ACC112 (cell line): ENCODE measurements around the gene JAKMIP2.

ENCODE experiments used
- H2AFZ ChIP-seq: fragments of 200-600 bp; sonication (generic); one replicate; pipeline ENCODE4 v1.6.0; 2017; ENCODE audit warnings: antibody characterized with exemption, low read length; ENCODE audit not compliant: unreplicated experiment
- H3K27ac ChIP-seq: fragments of 200-600 bp; sonication (generic); 2 replicates; pipeline ENCODE4 v1.5.1; 2014; ENCODE audit warnings: low read depth, mild to moderate bottlenecking, antibody characterized with exemption, low read length, moderate library complexity
- H3K27me3 ChIP-seq: fragments of 200-600 bp; sonication (generic); 2 replicates; pipeline ENCODE4 v1.6.1; 2014; ENCODE audit warnings: mild to moderate bottlenecking, antibody characterized with exemption, low read length, moderate library complexity, mixed read lengths; ENCODE audit not compliant: insufficient read depth
- H3K36me3 ChIP-seq: fragments of 200-600 bp; sonication (generic); 2 replicates; pipeline ENCODE4 v1.6.1; 2016; ENCODE audit warnings: mild to moderate bottlenecking, antibody characterized with exemption, low read length, moderate library complexity, mixed read lengths; ENCODE audit not compliant: insufficient read depth
- H3K4me1 ChIP-seq: fragments of 200-600 bp; sonication (generic); one replicate; pipeline ENCODE4 v1.6.1; 2016; ENCODE audit warnings: low read length, mixed read lengths; ENCODE audit not compliant: insufficient read depth, unreplicated experiment, control insufficient read depth
- H3K4me3 ChIP-seq: fragments of 200-600 bp; sonication (generic); 2 replicates; pipeline ENCODE4 v1.5.1; 2014; ENCODE audit warnings: mild to moderate bottlenecking, low read depth, low read length
- H3K79me2 ChIP-seq: fragments of 200-600 bp; sonication (generic); one replicate; pipeline ENCODE4 v1.6.0; 2016; ENCODE audit warnings: low read length; ENCODE audit not compliant: control insufficient read depth, unreplicated experiment, insufficient read depth

JAKMIP2 gene

DNA sequence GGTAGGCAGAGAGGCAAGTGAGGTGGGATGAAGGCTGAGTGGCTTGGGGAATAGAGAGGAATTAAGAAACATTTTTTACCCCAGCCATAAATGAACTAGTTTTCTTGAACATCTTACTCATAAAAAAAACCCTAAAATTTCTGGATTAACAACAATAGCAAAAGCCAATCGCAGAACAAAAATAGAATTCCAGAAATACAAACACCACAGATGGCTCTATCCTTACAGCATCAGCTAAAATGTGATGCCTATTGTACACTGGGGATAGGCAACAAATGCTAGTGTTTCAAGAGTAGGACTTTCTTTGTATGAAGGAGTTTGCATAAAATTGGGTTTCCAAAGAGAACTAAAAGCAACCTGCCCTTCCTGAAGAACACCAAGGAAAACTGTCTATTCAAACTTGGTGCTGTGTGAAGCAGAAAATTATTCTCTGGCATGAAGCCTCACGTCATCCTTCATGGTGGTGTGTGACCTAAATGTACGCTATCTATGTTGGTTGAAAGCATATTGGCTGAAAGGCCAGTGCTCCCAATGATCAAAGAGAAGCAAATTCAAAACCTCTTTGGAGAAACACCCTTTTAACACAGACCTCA, 82.9 kb downstream of the JAKMIP2 start:
- Histone ChIP-seq H2AFZ (no peak overlapping the region), H3K27me3 (peaks cover 8% of the 10 kb centered on the region; the same call in 1 of the 2 replicates), H3K4me3 (no peak overlapping the region), H3K36me3 (no peaks in the 10 kb centered on the region), H3K27ac (no peak overlapping the region), H3K79me2 (no peaks in the 10 kb centered on the region), H3K4me1 (no peaks in the 10 kb centered on the region)

- Histone ChIP-seq H3K27me3 (peaks cover 13% of the 10 kb centered on the region; the same call in 1 of the 2 replicates), H3K79me2 (no peaks in the 10 kb centered on the region), H3K4me1 (no peaks in the 10 kb centered on the region), H3K36me3 (no peaks in the 10 kb centered on the region), H2AFZ (no peak overlapping the region), H3K4me3 (no peak overlapping the region), H3K27ac (no peak overlapping the region)
Measured at GRCh38 chr5:147697380-147697779, 85.1 kb downstream of the JAKMIP2 start.

GRCh38 chr5:147694772-147695171, 87.8 kb downstream of the JAKMIP2 start:
- no peaks in the 10 kb centered on the region for H3K79me2 ChIP-seq

DNA sequence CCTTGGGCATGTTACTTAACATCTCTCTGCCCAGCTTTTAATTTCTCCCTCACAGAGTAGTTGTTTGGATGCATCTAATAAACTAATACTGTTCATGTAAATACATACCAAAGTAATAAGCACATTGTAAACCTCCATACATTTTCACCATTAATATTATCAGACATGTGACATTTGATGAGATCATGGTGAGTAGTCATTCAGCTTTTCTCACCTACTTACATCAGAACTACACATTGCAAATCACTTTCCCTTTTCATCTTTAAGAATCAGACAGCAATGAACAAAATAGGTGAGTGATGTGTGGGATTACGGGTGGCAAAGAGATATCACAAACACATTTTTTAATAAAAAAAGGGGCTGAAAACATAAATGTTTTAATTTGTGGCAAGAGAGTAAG, 89.3 kb downstream of the JAKMIP2 start:
- Histone ChIP-seq H3K27me3 (peaks cover 9% of the 10 kb centered on the region; the same call in 1 of the 2 replicates), H3K4me1 (no peaks in the 10 kb centered on the region), H3K36me3 (no peaks in the 10 kb centered on the region), H3K4me3 (no peak overlapping the region), H3K27ac (no peak overlapping the region), H3K79me2 (no peaks in the 10 kb centered on the region), H2AFZ (no peak overlapping the region)

More at GRCh38 chr5:147694772-147695171, 87.8 kb downstream of the JAKMIP2 start:
- Histone ChIP-seq H3K27me3 (peaks cover 9% of the 10 kb centered on the region; the same call in 1 of the 2 replicates), H2AFZ (no peak overlapping the region), H3K4me3 (no peak overlapping the region), H3K4me1 (no peaks in the 10 kb centered on the region), H3K36me3 (no peaks in the 10 kb centered on the region), H3K27ac (no peak overlapping the region)

DNA sequence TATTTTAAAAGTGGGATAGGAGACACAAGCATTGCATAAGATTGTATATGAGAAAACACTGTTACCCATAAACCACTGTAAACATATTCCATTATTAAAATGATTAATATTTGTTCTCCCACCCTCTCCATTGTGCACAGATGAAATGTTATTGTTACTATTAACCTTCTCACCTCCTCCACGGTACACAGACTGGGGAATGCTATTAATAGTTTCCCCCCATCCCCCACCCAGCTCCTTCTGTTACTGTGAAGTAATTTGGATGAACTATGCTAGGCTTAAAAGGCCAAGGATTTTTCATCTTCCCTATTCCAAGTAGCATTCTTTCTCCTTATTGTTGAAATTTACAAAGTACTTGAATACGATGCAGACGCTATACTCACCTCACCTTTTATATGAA, 91.4 kb downstream of the JAKMIP2 start:
- no peaks in the 10 kb centered on the region for H3K36me3 ChIP-seq
- H2AFZ ChIP-seq: no peak overlapping the region
- no peaks in the 10 kb centered on the region for H3K79me2 ChIP-seq
- peaks cover 9% of the 10 kb centered on the region; the same call in 1 of the 2 replicates for H3K27me3 ChIP-seq
- H3K27ac ChIP-seq: no peak overlapping the region
- H3K4me1 ChIP-seq: peaks cover 2% of the 10 kb centered on the region
- no peak overlapping the region for H3K4me3 ChIP-seq

- Histone ChIP-seq H3K27ac (no peak overlapping the region), H3K27me3 (peaks cover 5% of the 10 kb centered on the region; the same call in 1 of the 2 replicates), H3K79me2 (no peaks in the 10 kb centered on the region), H3K36me3 (no peaks in the 10 kb centered on the region), H3K4me1 (peaks cover 7% of the 10 kb centered on the region), H3K4me3 (no peak overlapping the region), H2AFZ (no peak overlapping the region)
Measured at GRCh38 chr5:147690595-147690994, 91.9 kb downstream of the JAKMIP2 start.

- Histone ChIP-seq H3K36me3 (no peaks in the 10 kb centered on the region), H3K4me1 (peaks cover 7% of the 10 kb centered on the region), H2AFZ (no peak overlapping the region), H3K4me3 (no peak overlapping the region), H3K27ac (no peak overlapping the region), H3K79me2 (no peaks in the 10 kb centered on the region), H3K27me3 (peaks cover 4% of the 10 kb centered on the region; the same call in 1 of the 2 replicates)
Measured at GRCh38 chr5:147689426-147689825, 93.1 kb downstream of the JAKMIP2 start.

- no peak overlapping the region for H3K27ac ChIP-seq
- no peaks in the 10 kb centered on the region for H3K27me3 ChIP-seq
- H3K4me3 ChIP-seq: no peak overlapping the region
- no peaks in the 10 kb centered on the region for H3K36me3 ChIP-seq
- H2AFZ ChIP-seq: no peak overlapping the region
- H3K4me1 ChIP-seq: peaks cover 7% of the 10 kb centered on the region
- no peaks in the 10 kb centered on the region for H3K79me2 ChIP-seq
Measured at GRCh38 chr5:147688656-147689356, 93.7 kb downstream of the JAKMIP2 start.

DNA sequence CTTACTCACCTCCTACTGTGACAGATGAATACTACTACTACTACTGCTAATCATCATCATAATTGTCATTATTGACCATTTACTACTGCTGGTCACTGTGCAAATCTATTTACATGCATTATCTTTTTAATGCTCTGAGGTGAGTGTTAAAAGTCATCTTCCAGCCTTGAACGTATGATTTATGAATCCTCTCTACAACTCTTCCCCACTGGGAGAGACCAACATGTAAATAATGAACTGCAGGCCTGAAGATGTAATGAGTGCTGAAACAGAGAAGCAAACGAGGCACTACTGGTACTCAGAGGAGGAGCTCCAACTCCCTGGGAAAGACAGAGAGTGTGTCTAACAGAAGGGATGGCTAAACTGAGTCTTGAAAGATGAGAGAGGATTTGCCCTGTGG, 95.4 kb downstream of the JAKMIP2 start:
- Histone ChIP-seq H3K27ac (no peak overlapping the region), H3K36me3 (no peaks in the 10 kb centered on the region), H3K79me2 (no peaks in the 10 kb centered on the region), H3K27me3 (no peaks in the 10 kb centered on the region), H3K4me3 (no peak overlapping the region), H2AFZ (no peak overlapping the region), H3K4me1 (peaks cover 7% of the 10 kb centered on the region)

DNA sequence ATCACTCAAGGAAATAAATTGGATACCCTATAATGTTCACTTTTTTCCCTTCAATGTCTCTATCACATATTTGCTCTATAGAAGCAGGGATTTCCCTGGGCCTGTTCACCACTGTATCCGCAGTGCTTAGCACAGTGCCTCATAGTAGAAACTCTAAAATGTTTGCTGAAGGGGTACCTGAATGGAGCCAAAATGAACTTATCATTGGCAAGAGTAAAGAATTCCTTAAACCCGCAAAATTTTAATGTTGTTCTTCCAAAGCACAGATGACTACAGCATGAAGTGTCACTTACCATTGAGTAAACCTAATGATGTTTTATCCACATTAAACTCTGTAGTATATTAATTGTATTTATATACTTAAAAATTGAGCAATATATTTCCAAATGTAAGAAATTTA, 96.1 kb downstream of the JAKMIP2 start:
- Histone ChIP-seq H3K4me3 (no peak overlapping the region), H3K4me1 (peaks cover 7% of the 10 kb centered on the region), H2AFZ (no peak overlapping the region), H3K36me3 (no peaks in the 10 kb centered on the region), H3K27ac (no peak overlapping the region), H3K79me2 (no peaks in the 10 kb centered on the region), H3K27me3 (no peaks in the 10 kb centered on the region)

DNA sequence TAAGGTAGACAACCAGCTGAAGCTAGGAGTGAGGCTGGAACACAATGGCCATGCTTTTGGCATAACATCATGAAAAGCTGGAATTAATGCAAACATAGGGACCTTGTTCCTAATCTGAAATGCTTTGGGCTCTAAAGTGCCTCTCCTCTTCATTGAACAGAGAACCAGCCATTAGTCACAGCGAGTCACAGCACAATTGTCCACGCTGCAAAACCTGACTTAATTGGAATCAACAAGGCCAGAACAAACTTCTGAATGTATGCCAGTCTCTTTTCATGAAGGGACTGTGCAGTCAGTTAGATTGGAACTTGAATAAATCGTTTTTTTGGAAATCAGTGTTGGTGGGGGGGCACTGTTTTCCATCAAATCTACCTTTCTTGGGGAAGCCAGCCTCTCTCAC, 96.5 kb downstream of the JAKMIP2 start:
- Histone ChIP-seq H2AFZ (no peak overlapping the region), H3K27ac (no peak overlapping the region), H3K27me3 (no peaks in the 10 kb centered on the region), H3K4me3 (no peak overlapping the region), H3K4me1 (peaks cover 7% of the 10 kb centered on the region), H3K36me3 (no peaks in the 10 kb centered on the region), H3K79me2 (no peaks in the 10 kb centered on the region)
